CD4-positive, alpha-beta T cell treated with Interferon alpha-2 for 1 hour (primary cell): ENCODE data around the gene DRC1.

Source experiments
- DNase-seq, 2 donors: peaks; one replicate each; pipeline ENCODE4 v3.0.0-alpha.2; 2020 to 2022

Gene DRC1

DNA sequence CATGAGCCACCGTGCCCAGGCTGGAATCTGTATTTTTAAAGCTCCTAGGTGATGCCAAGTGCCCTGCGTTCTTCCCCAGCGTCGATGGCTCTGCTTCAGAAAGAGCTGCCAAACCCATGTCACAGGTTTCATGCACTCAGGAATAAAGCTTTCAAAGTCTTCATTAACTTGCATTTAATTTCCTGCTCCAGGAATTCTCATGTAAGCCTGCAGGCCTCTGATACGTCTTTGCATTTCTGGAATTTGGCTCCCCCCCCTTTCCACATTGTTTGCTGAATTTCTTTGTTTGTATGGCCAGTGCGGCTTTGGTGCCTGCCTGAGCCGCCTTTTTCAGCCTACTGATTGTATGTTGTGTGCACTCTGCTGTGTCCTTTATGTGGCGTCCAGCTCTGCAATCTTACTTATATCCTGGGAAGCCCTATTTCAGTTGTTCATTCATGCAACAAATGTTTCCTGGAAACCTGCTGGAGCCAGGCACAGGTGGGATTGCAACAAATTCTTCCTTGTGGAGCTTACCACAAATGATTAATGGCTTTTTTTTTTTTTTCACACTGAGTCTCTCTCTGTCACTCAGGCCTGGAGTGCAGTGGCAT, 94.1 kb downstream of the DRC1 start:
- DNase-seq: no peak

DNA sequence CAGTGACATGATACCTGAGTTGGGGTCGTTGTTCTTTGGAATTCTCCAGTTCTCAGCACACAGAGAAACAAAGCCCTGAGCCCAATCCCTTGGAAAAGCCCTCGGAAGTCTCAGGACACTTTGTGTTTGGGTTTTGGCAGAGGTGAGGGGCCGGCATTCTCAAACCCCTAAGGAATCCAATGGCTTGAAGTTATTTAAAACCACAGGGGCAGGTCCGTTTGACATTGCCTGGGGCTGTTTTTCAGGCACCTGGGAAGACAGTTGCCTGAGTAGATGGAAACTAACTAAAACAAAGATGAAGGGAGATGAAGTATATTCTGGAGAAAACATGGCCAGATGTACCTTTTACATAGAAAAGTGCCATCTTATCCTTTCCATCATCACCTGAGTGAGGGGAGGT, 98.7 kb downstream of the DRC1 start:
- DNase-seq: no peak

DNA sequence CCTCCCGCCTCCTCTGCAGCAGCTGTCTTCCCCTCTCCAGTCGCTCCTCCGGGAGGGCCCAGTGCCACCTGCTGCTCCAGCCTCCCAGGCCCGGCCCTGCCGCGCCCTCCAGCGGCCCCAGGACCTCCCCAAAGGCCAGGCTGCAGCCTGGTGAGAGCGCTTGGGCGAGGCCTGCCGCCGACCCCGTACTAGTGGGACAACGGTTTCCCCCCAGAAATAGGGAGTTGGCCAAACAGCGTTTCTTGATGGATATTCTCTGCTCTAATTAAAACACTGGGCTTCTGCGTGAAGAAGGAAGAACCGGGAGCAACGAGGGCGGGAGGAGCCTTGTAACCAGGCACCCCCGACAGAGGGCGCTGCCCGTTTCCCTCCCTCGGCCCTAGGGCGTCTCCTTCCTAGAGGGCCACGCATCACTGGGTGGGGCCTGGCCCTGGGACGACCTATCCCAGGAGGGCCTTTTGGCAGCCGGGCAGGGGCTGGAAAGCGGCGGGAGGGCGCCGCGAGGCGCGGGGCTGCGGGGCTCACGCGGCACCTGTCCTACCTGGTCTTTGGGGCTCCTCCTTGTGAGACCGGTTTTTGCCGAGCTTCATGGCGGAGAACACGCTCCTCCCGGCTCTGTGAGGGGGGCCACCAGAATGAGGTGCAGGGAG, 101.6 kb downstream of the DRC1 start:
- peak; percentile 70 to 79 for DNase-seq

DNA sequence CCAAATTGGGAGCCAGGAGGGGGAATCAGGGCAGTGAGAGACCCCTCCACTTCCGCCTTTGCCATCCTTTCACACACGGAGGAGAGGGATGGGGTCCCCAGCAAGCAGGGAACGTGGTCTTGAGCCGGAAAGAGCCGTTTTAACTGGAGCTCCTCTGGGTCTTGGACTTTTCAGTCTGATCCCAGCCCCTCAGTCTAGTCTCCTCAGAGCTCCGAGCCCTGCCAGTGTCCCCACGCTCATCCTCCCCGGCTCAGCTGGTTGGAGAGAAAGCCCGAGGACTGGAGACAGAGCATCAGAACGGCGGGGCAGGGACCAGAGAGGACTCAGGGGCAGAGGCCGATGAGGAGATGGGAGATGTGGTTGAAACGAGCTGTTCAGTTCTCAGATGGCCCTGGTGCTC, 102.3 kb downstream of the DRC1 start:
- DNase-seq: no peak

DNA sequence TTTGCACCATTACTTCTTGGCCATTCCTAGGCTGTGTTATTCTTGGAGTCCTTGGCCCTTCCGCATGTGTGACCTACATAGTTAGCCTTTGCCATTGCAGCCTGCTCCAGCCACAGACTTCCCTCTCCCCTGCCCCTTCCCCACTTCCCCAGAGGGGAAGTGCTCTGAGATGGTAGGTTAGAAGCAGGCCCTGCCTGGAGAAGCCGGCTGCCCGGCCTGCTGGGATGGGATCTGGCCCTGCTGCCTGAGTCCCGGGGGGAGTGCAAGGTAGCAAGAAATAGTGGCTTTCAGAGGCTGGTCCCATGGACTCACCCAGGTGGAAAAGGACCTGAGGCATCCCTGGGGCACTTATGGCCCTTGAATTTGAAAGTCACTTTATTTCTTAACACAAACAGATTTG, 104.6 kb downstream of the DRC1 start:
- no peak for DNase-seq
